Measurements from ENCODE around the gene SUGT1.

Gene SUGT1

DNA sequence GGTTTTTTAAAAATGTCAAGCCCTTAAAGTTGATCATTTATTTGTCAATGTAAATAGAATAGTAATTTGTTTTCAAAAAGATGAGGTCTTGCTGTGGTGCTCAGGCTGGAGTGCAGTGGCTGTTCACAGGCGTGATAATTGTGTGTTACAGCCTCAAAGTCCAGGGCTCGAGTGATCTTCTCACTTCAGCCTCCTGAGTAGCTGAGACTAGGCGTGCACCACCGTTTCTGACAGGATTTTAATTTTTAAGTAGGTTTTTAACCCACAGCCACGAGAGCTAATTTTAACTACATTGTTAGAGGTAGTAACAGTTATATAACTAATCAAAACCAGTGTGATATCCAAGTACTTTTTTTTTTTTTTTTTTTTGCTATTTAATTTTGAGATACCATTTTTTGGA, 43.9 kb downstream of the SUGT1 start:
- no peak overlapping the region for H2AFZ ChIP-seq (ENCODE audit: insufficient read depth, low read length, poor library complexity)
- no peaks in the 10 kb centered on the region for H3K79me1 ChIP-seq (ENCODE audit: low read length)
- WGBS (ENCODE audit: extremely low coverage, insufficient coverage, insufficient read length), result no CpG with 5 or more reads among the region's 5 CpGs

DNA sequence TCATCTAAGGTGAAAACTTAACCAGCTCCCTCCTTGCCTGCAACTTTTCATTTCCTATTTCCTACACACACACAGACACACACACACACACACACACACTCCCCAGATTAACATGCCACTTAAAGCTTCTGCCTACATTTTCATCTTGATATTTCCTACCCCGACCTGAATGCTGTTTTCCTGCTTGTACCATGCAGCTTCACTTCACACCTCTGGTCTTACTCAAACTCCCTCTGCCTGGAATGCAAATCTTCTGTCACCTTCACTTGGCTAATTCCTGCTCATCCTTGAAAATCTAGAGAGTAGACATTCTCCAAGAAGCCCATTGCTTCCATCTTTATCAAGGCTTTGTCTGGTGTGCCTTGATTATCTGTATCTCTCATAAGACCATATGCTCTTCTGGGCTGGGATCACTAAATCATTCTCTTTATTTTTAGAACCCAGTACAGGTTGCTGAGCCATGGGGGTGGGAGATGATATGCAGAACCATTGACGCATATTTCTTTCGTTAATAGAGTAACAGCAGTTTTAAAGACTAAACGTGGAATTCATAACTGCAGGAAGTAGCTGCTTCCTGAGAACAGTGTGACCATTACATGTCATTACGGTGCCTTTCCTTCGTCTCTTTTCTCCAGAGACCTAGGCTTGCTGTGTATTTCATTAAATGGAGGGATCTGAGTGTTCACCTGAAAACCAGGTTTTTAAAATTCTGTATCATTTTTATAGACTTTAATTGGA, 49.3 kb downstream of the SUGT1 start:
- DNase-seq, result no peak
- Histone ChIP-seq H3K36me3 (ENCODE audit: control insufficient read depth in 1 of 2, insufficient read depth in 2 of 2, low read length in 2 of 2) (peaks cover 0 to 2% of the 10 kb centered on the region in 2 experiments), H4K91ac (ENCODE audit: low read depth, low read length) (no peak overlapping the region), H3K14ac (ENCODE audit: low read length) (no peak overlapping the region), H3K4me3 (ENCODE audit: low read depth, low read length) (no peak overlapping the region), H3K9me3 (ENCODE audit: insufficient read depth, low read depth, low read length) (no peaks in the 10 kb centered on the region), H2AK5ac (ENCODE audit: low read length) (no peak overlapping the region), H2BK120ac (ENCODE audit: insufficient read depth, low read length, poor library complexity) (no peak overlapping the region), H3K79me1 (ENCODE audit: low read length) (no peaks in the 10 kb centered on the region), H2BK12ac (ENCODE audit: low read length) (no peak overlapping the region), H3K4me2 (ENCODE audit: low read length) (no peak overlapping the region), H3K18ac (ENCODE audit: low read length) (no peak overlapping the region), H3K23ac (ENCODE audit: low read length) (no peak overlapping the region), H3K4me1 (ENCODE audit: control insufficient read depth in 1 of 2, insufficient read depth in 2 of 2, low read length in 2 of 2) (no peaks in the 10 kb centered on the region), H3K27me3 (ENCODE audit: insufficient read depth, low read length) (no peaks in the 10 kb centered on the region), H4K12ac (ENCODE audit: low read depth, low read length) (no peak overlapping the region), H3K79me2 (ENCODE audit: control insufficient read depth, insufficient read depth, low read length, poor library complexity) (no peaks in the 10 kb centered on the region), H3K27ac (ENCODE audit: low read depth, low read length) (no peak overlapping the region), H2AFZ (ENCODE audit: insufficient read depth, low read length, poor library complexity) (no peak overlapping the region), H3K9ac (ENCODE audit: low read length) (no peak overlapping the region), H2BK5ac (ENCODE audit: low read depth, low read length, poor library complexity) (no peak overlapping the region), H4K8ac (ENCODE audit: low read depth, low read length) (no peak overlapping the region), H3K4ac (ENCODE audit: low read depth, low read length) (no peak overlapping the region)
- WGBS (ENCODE audit: extremely low coverage, insufficient coverage, insufficient read length), result no CpG with 5 or more reads among the region's 6 CpGs

More for the DNA sequence above, 43.9 kb downstream of the SUGT1 start:
- Histone ChIP-seq H4K8ac (ENCODE audit: low read depth, low read length) (no peak overlapping the region), H2AK5ac (ENCODE audit: low read length) (no peak overlapping the region), H4K91ac (ENCODE audit: low read depth, low read length) (no peak overlapping the region), H3K23ac (ENCODE audit: low read length) (no peak overlapping the region), H2BK120ac (ENCODE audit: insufficient read depth, low read length, poor library complexity) (no peak overlapping the region), H3K9me3 (ENCODE audit: insufficient read depth, low read depth, low read length) (no peaks in the 10 kb centered on the region), H3K4me3 (ENCODE audit: low read depth, low read length) (no peak overlapping the region), H3K27me3 (ENCODE audit: insufficient read depth, low read length) (no peaks in the 10 kb centered on the region), H3K18ac (ENCODE audit: low read length) (no peak overlapping the region), H3K4ac (ENCODE audit: low read depth, low read length) (no peak overlapping the region), H2BK12ac (ENCODE audit: low read length) (no peak overlapping the region), H3K4me1 (ENCODE audit: control insufficient read depth in 1 of 2, insufficient read depth in 2 of 2, low read length in 2 of 2) (no peaks in the 10 kb centered on the region), H3K9ac (ENCODE audit: low read length) (no peak overlapping the region), H4K12ac (ENCODE audit: low read depth, low read length) (no peak overlapping the region), H3K27ac (ENCODE audit: low read depth, low read length) (no peak overlapping the region), H2BK5ac (ENCODE audit: low read depth, low read length, poor library complexity) (no peak overlapping the region), H3K36me3 (ENCODE audit: control insufficient read depth in 1 of 2, insufficient read depth in 2 of 2, low read length in 2 of 2) (peaks cover 0 to 2% of the 10 kb centered on the region in 2 experiments), H3K4me2 (ENCODE audit: low read length) (no peak overlapping the region), H3K14ac (ENCODE audit: low read length) (no peak overlapping the region), H3K79me2 (ENCODE audit: control insufficient read depth, insufficient read depth, low read length, poor library complexity) (no peaks in the 10 kb centered on the region)
- DNase-seq, result no peak

DNA sequence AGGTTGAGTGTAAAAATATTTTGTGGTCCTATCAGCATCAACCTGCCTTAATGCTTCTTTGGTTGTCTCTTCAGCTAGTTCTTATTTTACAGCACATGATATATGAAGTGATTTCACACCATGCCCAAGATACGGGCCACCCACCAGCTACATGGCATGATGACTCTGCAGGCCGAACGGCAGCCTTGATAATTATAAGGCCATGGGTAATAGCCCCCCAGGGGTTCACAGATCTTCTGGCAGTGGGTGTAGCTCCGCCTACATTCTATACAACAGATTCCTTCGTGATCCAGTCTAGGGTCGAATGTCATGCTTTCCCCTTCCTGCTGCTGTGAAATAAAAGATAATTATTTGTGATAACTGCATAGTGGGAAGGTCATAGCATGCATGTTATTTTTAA, 50.8 kb downstream of the SUGT1 start:
- peak overlapping the region; percentile 56 for H2BK5ac ChIP-seq (ENCODE audit: low read depth, low read length, poor library complexity)
- no peaks in the 10 kb centered on the region for H3K4me1 ChIP-seq (ENCODE audit: control insufficient read depth in 1 of 2, insufficient read depth in 2 of 2, low read length in 2 of 2)
- no peak overlapping the region for H4K12ac ChIP-seq (ENCODE audit: low read depth, low read length)
- H2BK12ac ChIP-seq (ENCODE audit: low read length), result no peak overlapping the region
- no peaks in the 10 kb centered on the region for H3K36me3 ChIP-seq (ENCODE audit: control insufficient read depth in 1 of 2, insufficient read depth in 2 of 2, low read length in 2 of 2)
- no peak overlapping the region for H3K9ac ChIP-seq (ENCODE audit: low read length)
- no peaks in the 10 kb centered on the region for H3K79me1 ChIP-seq (ENCODE audit: low read length)
- no peak for DNase-seq
- WGBS (ENCODE audit: extremely low coverage, insufficient coverage, insufficient read length), result no CpG with 5 or more reads among the region's 6 CpGs
- no peak overlapping the region for H3K4me2 ChIP-seq (ENCODE audit: low read length)
- no peak overlapping the region for H4K8ac ChIP-seq (ENCODE audit: low read depth, low read length)
- H2AK5ac ChIP-seq (ENCODE audit: low read length), result no peak overlapping the region
- H3K79me2 ChIP-seq (ENCODE audit: control insufficient read depth, insufficient read depth, low read length, poor library complexity), result no peaks in the 10 kb centered on the region
- no peak overlapping the region for H3K14ac ChIP-seq (ENCODE audit: low read length)
- no peak overlapping the region for H4K91ac ChIP-seq (ENCODE audit: low read depth, low read length)
- no peak overlapping the region for H3K4ac ChIP-seq (ENCODE audit: low read depth, low read length)
- no peak overlapping the region for H3K4me3 ChIP-seq (ENCODE audit: low read depth, low read length)
- H3K27ac ChIP-seq (ENCODE audit: low read depth, low read length), result no peak overlapping the region
- no peak overlapping the region for H3K23ac ChIP-seq (ENCODE audit: low read length)
- no peaks in the 10 kb centered on the region for H3K9me3 ChIP-seq (ENCODE audit: insufficient read depth, low read depth, low read length)
- no peak overlapping the region for H2BK120ac ChIP-seq (ENCODE audit: insufficient read depth, low read length, poor library complexity)
- H2AFZ ChIP-seq (ENCODE audit: insufficient read depth, low read length, poor library complexity), result no peak overlapping the region
- H3K27me3 ChIP-seq (ENCODE audit: insufficient read depth, low read length), result no peaks in the 10 kb centered on the region
- no peak overlapping the region for H3K18ac ChIP-seq (ENCODE audit: low read length)

DNA sequence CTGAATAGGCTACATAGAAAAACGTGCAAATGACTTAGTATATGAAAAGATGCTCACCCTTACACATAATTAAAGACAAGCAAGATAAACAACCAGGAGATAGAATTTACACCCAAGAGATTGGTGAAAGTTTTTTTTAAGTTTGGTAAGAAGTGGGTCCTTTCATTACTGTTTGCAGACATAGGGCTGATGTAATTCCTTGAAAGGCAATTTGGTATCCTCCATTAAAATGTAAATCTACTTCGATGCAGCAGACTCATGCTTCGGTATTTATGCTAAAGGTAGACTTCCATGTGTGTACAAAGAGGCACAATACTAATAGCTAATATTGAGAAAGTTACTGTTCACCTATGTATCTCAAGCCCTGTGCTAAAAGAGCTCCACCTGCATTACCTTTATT, 53.4 kb downstream of the SUGT1 start:
- Histone ChIP-seq H3K4me2 (ENCODE audit: low read length) (no peak overlapping the region), H3K9ac (ENCODE audit: low read length) (no peak overlapping the region), H4K12ac (ENCODE audit: low read depth, low read length) (no peak overlapping the region), H3K36me3 (ENCODE audit: control insufficient read depth in 1 of 2, insufficient read depth in 2 of 2, low read length in 2 of 2) (no peaks in the 10 kb centered on the region), H3K4me1 (ENCODE audit: control insufficient read depth in 1 of 2, insufficient read depth in 2 of 2, low read length in 2 of 2) (no peaks in the 10 kb centered on the region), H4K91ac (ENCODE audit: low read depth, low read length) (no peak overlapping the region), H2AFZ (ENCODE audit: insufficient read depth, low read length, poor library complexity) (no peak overlapping the region), H3K4me3 (ENCODE audit: low read depth, low read length) (no peak overlapping the region), H3K27ac (ENCODE audit: low read depth, low read length) (no peak overlapping the region), H3K9me3 (ENCODE audit: insufficient read depth, low read depth, low read length) (peaks cover 2% of the 10 kb centered on the region), H2AK5ac (ENCODE audit: low read length) (no peak overlapping the region), H3K14ac (ENCODE audit: low read length) (no peak overlapping the region), H3K4ac (ENCODE audit: low read depth, low read length) (no peak overlapping the region), H4K8ac (ENCODE audit: low read depth, low read length) (no peak overlapping the region), H2BK5ac (ENCODE audit: low read depth, low read length, poor library complexity) (no peak overlapping the region), H3K23ac (ENCODE audit: low read length) (no peak overlapping the region), H3K79me2 (ENCODE audit: control insufficient read depth, insufficient read depth, low read length, poor library complexity) (no peaks in the 10 kb centered on the region), H2BK120ac (ENCODE audit: insufficient read depth, low read length, poor library complexity) (no peak overlapping the region), H3K18ac (ENCODE audit: low read length) (no peak overlapping the region), H3K79me1 (ENCODE audit: low read length) (no peaks in the 10 kb centered on the region), H3K27me3 (ENCODE audit: insufficient read depth, low read length) (no peaks in the 10 kb centered on the region), H2BK12ac (ENCODE audit: low read length) (no peak overlapping the region)
- no peak for DNase-seq
- no CpG with 5 or more reads among the region's 3 CpGs for WGBS (ENCODE audit: extremely low coverage, insufficient coverage, insufficient read length)

Data from trophoblast cell (in vitro differentiated cells and primary cell).